Left hindlimb (tissue), 1 donor: Measurements from ENCODE around the gene USP14.
"Not testable (repeated sequence)": the region's sequence is repeated elsewhere in the genome, so short reads cannot be mapped to it uniquely, and the experiment has no call there.

Experiments used
- DNase-seq: peaks from one replicate; pipeline ENCODE4 v3.0.0-alpha.2; 2018

USP14 gene

DNA sequence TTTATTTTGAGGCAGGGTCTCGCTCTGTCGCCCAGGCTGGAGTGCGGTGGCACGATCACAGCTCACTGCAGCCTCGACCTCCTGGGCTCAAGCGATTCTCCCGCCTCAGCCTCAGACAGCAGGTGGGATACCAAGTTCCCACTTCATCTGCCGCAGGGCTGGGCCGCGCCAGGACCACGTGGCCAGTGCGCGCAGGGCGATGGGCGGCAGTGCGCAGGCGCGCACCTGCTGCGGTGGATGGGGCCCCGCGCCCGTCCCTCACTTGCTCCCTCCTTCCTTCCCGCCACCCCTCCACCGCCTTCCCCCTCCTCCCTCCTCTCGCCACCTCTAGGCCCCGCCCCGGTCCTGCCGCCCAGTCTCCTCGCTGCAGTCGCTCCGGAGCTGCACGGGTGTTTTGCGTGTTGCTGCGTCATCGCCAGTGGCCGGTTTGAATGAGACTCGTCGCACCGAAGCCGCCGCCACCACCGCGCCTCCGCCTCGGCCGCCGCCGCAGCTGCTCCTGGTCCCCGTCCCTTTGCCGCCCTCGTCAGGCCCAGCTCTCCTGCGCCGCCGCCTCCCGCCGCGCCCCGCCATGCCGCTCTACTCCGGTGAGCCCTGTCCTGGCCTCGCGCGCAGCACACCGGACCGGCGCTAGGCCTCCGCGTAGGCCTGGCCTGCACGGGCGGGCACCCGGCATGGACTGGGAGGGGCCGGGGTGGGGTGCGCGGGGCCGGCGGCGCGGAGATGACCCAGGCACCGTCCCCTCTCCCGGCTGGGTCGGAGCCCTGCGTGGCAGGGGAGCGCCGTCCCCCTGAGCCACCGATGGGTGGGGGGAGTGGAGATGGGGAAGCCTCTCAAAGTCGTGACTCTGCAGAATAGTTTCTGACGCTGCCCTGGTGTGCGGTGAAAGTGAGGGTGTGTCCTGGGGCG is at the start of gene USP14:
USP14 (plus strand) TSS at position 430 of the 909 bp plus-strand sequence; CDS start at position 572, 142 bp downstream.
- peak; percentile 98 for DNase-seq

- DNase-seq, result not testable (repeated sequence)
Observed at GRCh38 chr18:108665-109063, 49.7 kb upstream of the USP14 start.

- DNase-seq, result not testable (repeated sequence)
Observed at GRCh38 chr18:109130-109921, 49.0 kb upstream of the USP14 start.

- not testable (repeated sequence) for DNase-seq
Observed at GRCh38 chr18:109922-110261, 48.5 kb upstream of the USP14 start.

- not testable (repeated sequence) for DNase-seq
Observed at GRCh38 chr18:110351-111201, 47.8 kb upstream of the USP14 start.

- peak; percentile 84 for DNase-seq
Observed at GRCh38 chr18:111306-112014, 46.9 kb upstream of the USP14 start.

- not testable (repeated sequence) for DNase-seq
Observed at GRCh38 chr18:112015-112733, 46.2 kb upstream of the USP14 start.

- DNase-seq, result not testable (repeated sequence)
Observed at GRCh38 chr18:120539-121260, 37.7 kb upstream of the USP14 start.

- no peak for DNase-seq
Observed at GRCh38 chr18:135045-135444, 23.3 kb upstream of the USP14 start.

- no peak for DNase-seq
Observed at GRCh38 chr18:136433-136832, 21.9 kb upstream of the USP14 start.

- no peak for DNase-seq
Observed at GRCh38 chr18:137327-137726, 21.0 kb upstream of the USP14 start.

DNA sequence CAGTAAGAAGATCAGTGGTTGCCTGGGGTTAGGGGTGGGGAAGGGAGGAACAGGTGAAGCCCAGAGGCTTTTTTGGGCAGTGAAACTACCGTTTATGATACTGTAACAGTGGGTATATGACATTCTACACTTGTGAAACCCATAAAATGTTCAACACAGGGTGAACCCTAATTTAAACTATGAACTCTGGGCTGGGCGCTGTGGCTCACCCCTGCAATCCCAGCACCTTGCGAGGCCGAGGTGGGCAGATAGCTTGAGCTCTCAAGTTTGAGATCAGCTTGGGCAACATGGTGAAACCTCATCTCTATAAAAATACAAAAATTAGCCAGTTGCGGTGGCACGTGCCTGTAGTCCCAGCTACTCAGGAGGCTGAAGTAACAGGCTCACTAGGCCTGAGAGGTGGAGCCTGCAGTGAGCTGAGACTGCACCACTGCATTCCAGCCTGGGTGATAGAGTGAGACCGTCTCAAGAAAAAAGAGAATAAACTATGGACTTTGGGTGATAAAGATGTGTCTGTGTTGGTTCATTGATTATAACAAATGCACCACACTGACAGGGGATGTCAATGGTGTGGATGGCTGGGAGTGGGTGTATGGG is 17.6 kb upstream of the USP14 start:
- DNase-seq, result no peak

DNA sequence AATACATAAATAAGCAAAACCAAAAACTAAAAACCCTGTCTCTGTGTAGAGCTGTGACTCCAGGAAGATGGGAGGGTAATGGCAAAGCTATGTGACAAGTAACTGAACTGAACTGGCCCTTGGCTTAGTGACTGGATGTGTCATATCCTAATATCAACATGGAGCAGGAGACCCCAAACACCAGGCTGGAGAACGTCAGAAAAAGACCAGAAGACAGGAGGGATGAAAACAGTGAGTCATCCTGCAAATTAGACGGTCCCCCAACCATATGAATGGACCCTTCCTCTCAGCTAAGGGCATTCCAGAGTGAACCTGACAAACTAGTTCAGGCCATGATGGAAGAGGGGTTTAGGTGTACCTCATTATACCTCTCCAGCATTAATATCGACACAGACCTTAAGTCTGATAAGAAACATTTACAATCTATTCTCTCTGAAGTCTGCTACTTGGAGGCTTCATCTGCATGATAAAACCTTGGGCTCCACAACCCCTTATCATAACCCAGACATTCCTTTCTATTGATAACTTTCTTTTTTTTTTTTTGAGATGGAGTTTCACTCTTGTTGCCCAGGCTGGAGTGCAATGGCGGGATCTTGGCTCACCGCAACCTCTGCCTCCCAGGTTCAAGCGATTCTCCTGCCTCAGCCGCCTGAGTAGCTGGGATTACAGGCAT is 15.6 kb upstream of the USP14 start:
- DNase-seq, result not testable (repeated sequence)

- no peak for DNase-seq
Observed at GRCh38 chr18:148841-149240, 9.5 kb upstream of the USP14 start.

GRCh38 chr18:154151-154550 is 4.2 kb upstream of the USP14 start:
- no peak for DNase-seq

DNA sequence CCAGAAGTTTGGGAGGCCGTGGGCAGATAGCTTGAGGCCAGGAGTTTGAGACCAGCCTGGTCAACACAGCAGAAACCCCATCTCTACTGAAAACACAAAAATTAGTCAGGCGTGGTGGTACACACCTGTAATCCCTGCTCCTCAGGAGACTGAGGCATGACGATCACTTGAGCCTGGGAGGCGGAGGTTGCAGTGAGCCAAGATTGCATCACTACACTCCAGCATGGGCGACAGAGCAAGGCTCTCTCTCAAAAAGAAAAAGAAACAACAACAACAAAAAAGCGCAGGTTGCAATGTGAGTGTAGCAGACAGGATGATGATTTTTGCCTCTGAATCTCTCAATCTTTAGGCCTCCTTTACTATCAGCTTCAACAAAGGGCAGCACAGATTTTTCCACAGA is 2.7 kb upstream of the USP14 start:
- DNase-seq, result no peak

GRCh38 chr18:156514-157230 is 1.7 kb upstream of the USP14 start:
- DNase-seq, result no peak

DNA sequence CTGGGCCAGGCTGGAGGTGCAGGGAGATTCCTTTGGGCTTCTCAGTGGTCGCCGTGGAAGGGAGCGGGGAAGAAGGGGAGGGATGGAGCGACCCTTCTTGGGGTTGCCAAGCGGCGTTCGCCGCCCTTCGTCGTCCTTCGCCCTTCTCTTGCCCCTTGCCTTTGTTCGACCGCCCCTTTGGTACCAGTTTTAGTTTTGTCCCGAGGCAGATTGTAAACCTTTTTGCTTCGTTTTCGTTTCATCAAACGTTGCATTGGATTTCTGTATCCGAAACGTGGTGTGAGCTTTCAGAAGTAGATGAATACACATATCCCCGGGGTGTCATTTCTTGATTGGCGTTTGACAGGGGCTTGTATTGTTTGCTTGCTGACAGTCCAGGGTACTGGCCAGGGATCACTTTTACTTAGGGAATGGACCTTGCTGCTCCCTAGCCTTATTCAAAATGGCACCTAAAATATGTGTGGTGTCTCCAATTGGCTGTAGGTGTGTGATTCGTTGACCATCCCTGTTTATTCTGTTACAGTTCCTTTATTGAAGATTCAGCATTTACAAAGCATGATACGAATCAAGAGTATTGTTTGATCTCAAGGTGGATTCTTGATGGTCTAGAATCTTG is 788 bp downstream of the USP14 start:
- DNase-seq, result no peak

DNA sequence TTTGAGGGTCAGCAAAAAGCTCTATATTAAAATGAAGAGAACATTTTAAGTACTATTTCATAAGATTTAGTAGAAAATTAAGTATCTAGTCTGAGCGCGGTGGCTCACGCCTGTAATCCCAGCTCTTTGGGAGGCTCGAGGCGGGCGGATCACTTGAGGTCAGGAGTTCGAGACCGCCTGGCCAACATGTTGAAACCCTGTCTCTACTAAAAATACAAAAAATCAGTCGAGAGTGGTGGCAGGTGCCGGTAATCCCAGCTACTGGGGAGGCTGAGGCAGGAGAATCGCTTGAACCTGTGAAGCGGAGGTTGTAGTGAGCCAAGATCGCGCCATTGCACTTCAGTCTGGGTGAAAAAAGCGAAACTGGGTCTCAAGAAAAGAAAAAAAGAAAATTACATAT is 1.6 kb downstream of the USP14 start:
- no peak for DNase-seq
